ENCODE measurements around the gene NPS.

GRCh38 chr10:127565583-127565982, 16.5 kb downstream of the NPS start:
- TF ChIP-seq YY1 (IDR thresholded peaks at IDR 0.05; ENCODE audit: insufficient read depth, insufficient read length) (no peak), ZNF274 (IDR thresholded peaks at IDR 0.05; ENCODE audit: low read depth, low read length) (no peak)
